Esophagus squamous epithelium (tissue), 5 donors: ENCODE measurements around the gene SLC43A3. TPM values are rescaled to one million over a fixed set of nuclear protein-coding genes. Genes with fewer than 3 reads are reported as not detected.

Experiments used
- DNase-seq: peaks from one replicate; lab custom pipeline; 2025; lab: John Stamatoyannopoulos, UW
- H3K27ac ChIP-seq, 4 donors: fragments of 200-600 bp; sonication (generic); one replicate each; pipeline ENCODE4 v1.5.1; 2016 to 2019; ENCODE audit warnings: mild to moderate bottlenecking in 1 of 4
- H3K27me3 ChIP-seq, 4 donors: fragments of 200-600 bp; sonication (generic); 1 replicate in 3 of 4; 2 replicates in 1 of 4; pipeline versions ENCODE4 v1.5.1 to v1.6.0; 2017 to 2021; ENCODE audit warnings: antibody characterized with exemption in 1 of 4
- H3K36me3 ChIP-seq, 3 donors: fragments of 200-600 bp; sonication (generic); one replicate each; pipeline ENCODE4 v1.5.1; 2016 to 2019
- H3K4me1 ChIP-seq, 3 donors: fragments of 200-600 bp; sonication (generic); one replicate each; pipeline ENCODE4 v1.5.1; 2017 to 2019
- H3K4me3 ChIP-seq, 4 donors: fragments of 200-600 bp; sonication (generic); 1 replicate in 3 of 4; 2 replicates in 1 of 4; pipeline ENCODE4 v1.5.1; 2016 to 2019; ENCODE audit warnings: mild to moderate bottlenecking in 2 of 4, moderate library complexity in 1 of 4
- H3K9me3 ChIP-seq, 3 donors: fragments of 200-600 bp; sonication (generic); one replicate each; pipeline ENCODE4 v1.5.1; 2016 to 2019
- POLR2A ChIP-seq, 4 donors: fragments of 450-650 bp; IDR thresholded peaks; one replicate each; pipeline ENCODE4 v1.6.1; 2017; ENCODE audit warnings: antibody characterized with exemption in 4 of 4, mild to moderate bottlenecking in 4 of 4, moderate library complexity in 3 of 4
- WGBS, 2 donors: methylation state at CpG; one replicate each; pipeline ENCODE4 v1.1.5; 2018; 5-methylcytosine and 5-hydroxymethylcytosine counted together
- intact Hi-C: fragments of 100-400 bp; cut with DNase I; formaldehyde crosslinking; loops from one replicate; pipeline ENCODE4 v1.15.0; 2022
- total RNA-seq, 4 donors: library from RNA; depleted of rRNA; stranded (reverse); fragments of >200 nt; gene quantifications; one replicate each; pipeline ENCODE4 v1.1.0, GENCODE V29; 2016
- TF ChIP-seq, protein P1 (sequence below), 6 experiments: fragments of 450-650 bp in 4 of 6; fragments of 200-600 bp in 2 of 6; sonication (generic) in 2 of 6; IDR thresholded peaks; one replicate each; pipeline ENCODE4 v1.5.1; 2016 to 2019; ENCODE audit warnings: antibody characterized with exemption in 6 of 6, mild to moderate bottlenecking in 4 of 6, moderate library complexity in 4 of 6
- donor health status: DM: yes; HTN: yes; CAD: no.

SLC43A3 gene
- total RNA-seq, 4 donors from 2014 or later, result 54.1 to 90.9 (median 75.6) TPM

DNA sequence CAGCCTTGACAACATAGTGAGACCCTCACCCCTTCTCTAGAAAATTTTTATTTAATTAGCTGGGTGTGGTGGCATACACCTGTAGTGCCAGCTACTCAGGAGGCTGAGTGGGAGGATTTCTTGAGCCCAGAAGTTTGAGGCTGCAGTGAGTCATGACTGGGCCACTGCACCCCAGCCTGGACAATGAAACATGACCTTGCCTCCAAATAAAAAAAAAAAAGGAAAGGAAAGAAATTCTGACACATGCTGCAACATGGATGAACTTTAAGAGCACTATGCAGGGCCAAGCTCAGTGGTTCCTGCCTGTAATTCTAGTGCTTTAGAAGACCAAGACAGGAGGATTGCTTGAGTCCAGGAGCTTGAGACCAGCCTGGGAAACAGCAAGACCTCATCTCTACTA, 8.8 kb downstream of the SLC43A3 start:
- H3K9me3 ChIP-seq, result no peaks in the 10 kb centered on the region
- H3K4me3 ChIP-seq, result no peak overlapping the region
- intact Hi-C loops, result no loop called here
- H3K27me3 ChIP-seq, result no peaks in the 10 kb centered on the region
- H3K4me1 ChIP-seq, result peaks cover 3 to 45% (median 13%) of the 10 kb centered on the region in 3 donors
- no peak for TF ChIP-seq POLR2A (IDR thresholded peaks at IDR 0.05)
- TF ChIP-seq, protein P1, sequence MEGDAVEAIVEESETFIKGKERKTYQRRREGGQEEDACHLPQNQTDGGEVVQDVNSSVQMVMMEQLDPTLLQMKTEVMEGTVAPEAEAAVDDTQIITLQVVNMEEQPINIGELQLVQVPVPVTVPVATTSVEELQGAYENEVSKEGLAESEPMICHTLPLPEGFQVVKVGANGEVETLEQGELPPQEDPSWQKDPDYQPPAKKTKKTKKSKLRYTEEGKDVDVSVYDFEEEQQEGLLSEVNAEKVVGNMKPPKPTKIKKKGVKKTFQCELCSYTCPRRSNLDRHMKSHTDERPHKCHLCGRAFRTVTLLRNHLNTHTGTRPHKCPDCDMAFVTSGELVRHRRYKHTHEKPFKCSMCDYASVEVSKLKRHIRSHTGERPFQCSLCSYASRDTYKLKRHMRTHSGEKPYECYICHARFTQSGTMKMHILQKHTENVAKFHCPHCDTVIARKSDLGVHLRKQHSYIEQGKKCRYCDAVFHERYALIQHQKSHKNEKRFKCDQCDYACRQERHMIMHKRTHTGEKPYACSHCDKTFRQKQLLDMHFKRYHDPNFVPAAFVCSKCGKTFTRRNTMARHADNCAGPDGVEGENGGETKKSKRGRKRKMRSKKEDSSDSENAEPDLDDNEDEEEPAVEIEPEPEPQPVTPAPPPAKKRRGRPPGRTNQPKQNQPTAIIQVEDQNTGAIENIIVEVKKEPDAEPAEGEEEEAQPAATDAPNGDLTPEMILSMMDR (IDR thresholded peaks at IDR 0.05), result no peak
- DNase-seq, result no peak
- no peak overlapping the region for H3K27ac ChIP-seq
- H3K36me3 ChIP-seq, result peaks cover 17 to 97% (median 40%) of the 10 kb centered on the region in 3 donors

DNA sequence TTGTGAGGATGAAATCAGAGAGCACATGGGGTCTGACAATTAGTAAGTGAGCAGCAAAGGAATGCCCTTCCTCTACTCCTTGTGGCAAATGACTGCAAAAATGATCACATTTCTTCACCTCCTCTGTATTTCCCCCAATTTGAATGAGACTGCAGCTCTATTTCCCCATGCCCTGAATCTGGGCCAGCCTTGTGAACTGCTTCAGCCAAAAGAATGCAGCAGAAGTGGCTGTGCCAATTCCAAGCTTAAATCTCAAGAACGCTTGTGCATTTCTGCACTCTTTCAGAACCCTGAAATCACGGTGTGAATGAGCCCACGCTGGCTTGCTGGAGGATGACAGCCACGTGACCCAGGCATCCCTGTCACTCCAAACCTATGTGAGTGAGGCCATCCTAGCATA, 9.9 kb downstream of the SLC43A3 start:
- intact Hi-C loops, result no loop called here
- H3K36me3 ChIP-seq, result peaks cover 17 to 99% (median 40%) of the 10 kb centered on the region in 3 donors
- no peaks in the 10 kb centered on the region for H3K9me3 ChIP-seq
- H3K27ac ChIP-seq, result peak overlapping the region in 2 of 4 donors; percentile 17 to 37
- no peak overlapping the region for H3K4me3 ChIP-seq
- H3K27me3 ChIP-seq, result no peaks in the 10 kb centered on the region
- no peak for DNase-seq
- WGBS, 2 donors, result 58 to 89% methylated on average over 4 of the region's 4 CpGs
- H3K4me1 ChIP-seq, result peaks cover 3 to 42% (median 12%) of the 10 kb centered on the region in 3 donors
- TF ChIP-seq, protein P1 (IDR thresholded peaks at IDR 0.05), result no peak
- no peak for TF ChIP-seq POLR2A (IDR thresholded peaks at IDR 0.05)

DNA sequence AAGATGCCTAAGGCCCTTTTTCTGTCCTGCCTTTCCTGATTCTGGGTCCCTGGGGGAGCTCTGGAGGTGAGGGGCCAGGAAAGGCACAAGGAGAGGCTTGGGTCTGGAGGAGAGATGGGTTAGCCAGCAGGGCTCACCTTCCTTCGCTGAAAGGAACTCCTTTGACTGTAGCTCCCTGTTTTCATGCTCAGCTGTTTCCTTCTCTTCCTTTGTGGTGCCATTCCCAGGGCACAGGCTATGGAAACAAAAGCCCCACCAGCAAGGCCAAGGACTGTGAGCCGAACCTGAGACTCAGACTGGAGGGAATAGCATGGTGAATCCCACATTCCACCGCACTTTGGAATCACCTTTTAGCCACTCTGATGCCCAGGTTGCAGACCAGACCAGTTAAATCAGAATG, 10.5 kb downstream of the SLC43A3 start:
- Histone ChIP-seq H3K36me3 (peaks cover 17 to 100% (median 40%) of the 10 kb centered on the region in 3 donors), H3K4me3 (no peak overlapping the region), H3K9me3 (no peaks in the 10 kb centered on the region), H3K27ac (peak overlapping the region in 2 of 4 donors; percentile 17 to 37), H3K27me3 (no peaks in the 10 kb centered on the region), H3K4me1 (peaks cover 3 to 36% (median 6%) of the 10 kb centered on the region in 3 donors)
- DNase-seq, result no peak
- intact Hi-C loops, result no loop called here
- TF ChIP-seq, protein P1 (IDR thresholded peaks at IDR 0.05), result no peak
- TF ChIP-seq POLR2A (IDR thresholded peaks at IDR 0.05), result no peak
- WGBS, 2 donors, result 86 to 91% methylated on average over 3 of the region's 3 CpGs

DNA sequence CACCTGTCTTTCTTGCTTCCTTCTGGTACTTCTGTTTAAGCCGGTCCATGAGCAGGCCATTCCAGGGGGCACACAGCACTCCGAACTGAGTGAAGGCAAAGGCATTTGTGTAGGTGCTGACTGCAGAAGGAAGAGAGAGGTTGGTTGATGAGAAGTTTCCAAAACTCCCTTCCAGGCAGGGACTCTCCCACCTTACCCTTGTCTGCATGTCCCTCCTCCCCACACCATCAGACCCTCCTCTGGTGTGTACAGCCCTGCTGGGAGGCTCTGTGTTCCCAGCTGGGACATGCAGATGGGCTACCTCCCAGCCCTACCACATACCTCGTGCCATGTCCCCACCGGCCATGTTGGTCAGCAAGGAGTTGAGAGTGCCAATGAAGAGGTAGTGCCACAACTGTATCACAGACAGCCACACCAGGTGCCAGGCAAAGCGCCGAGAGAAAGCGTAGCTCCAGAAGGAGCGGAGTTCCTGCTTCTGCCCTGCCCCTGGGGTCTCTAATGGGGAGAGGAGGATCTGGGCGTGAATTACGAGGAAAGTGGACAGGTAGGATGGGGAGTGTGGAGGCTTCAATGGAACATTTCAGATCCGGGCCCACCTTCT, 12.2 kb downstream of the SLC43A3 start:
- no peak for TF ChIP-seq POLR2A (IDR thresholded peaks at IDR 0.05)
- TF ChIP-seq, protein P1 (IDR thresholded peaks at IDR 0.05), result no peak
- Histone ChIP-seq H3K27ac (no peak overlapping the region), H3K36me3 (peaks cover 13 to 100% (median 34%) of the 10 kb centered on the region in 3 donors), H3K4me3 (no peak overlapping the region), H3K4me1 (peaks cover 0 to 30% (median 5%) of the 10 kb centered on the region in 3 donors), H3K27me3 (no peaks in the 10 kb centered on the region), H3K9me3 (no peaks in the 10 kb centered on the region)
- intact Hi-C loops, result no loop called here
- WGBS, 2 donors, result 83 to 99% methylated on average over 5 to 7 of the region's 11 CpGs
- no peak for DNase-seq

DNA sequence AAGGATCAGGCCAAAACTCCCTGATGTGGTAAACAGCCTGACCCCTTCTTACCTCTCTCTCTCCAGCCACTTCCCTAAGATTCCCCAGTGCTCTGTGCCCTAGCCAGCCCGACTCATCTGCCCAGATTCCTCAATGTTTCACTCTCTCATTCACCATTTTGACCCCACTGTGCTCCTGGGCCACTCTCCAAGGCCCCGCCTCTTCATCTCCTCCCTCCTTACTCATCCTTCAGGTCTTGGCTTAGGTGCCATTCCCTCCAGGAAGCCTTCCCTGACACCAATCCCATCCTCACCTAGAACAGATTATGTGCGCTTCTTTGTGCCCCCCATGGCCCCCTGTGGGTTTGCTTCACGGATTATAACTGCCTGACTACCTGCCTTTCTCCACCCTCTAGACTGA, 13.2 kb downstream of the SLC43A3 start:
- peaks cover 23 to 100% (median 44%) of the 10 kb centered on the region in 3 donors for H3K36me3 ChIP-seq
- no peaks in the 10 kb centered on the region for H3K27me3 ChIP-seq
- peak overlapping the region in 1 of 4 donors; percentile 19 for H3K27ac ChIP-seq
- peaks cover 0 to 30% (median 5%) of the 10 kb centered on the region in 3 donors for H3K4me1 ChIP-seq
- DNase-seq, result no peak
- intact Hi-C loops, result no loop called here
- no peak overlapping the region for H3K4me3 ChIP-seq
- WGBS, 2 donors, result 79 to 82% methylated on average over 4 of the region's 4 CpGs
- no peak for TF ChIP-seq POLR2A (IDR thresholded peaks at IDR 0.05)
- TF ChIP-seq, protein P1 (IDR thresholded peaks at IDR 0.05), result no peak
- no peaks in the 10 kb centered on the region for H3K9me3 ChIP-seq
